NCI-H2081 (cell line): ENCODE measurements around the gene LAMTOR3.
"Not testable (repeated sequence)": the region's sequence is repeated elsewhere in the genome, so short reads cannot be mapped to it uniquely, and the experiment has no call there.

ENCODE experiments used
- DNase-seq, 2 experiments: peaks; one replicate each; lab custom pipeline; 2025; lab: John Stamatoyannopoulos, UW

LAMTOR3 gene

DNA sequence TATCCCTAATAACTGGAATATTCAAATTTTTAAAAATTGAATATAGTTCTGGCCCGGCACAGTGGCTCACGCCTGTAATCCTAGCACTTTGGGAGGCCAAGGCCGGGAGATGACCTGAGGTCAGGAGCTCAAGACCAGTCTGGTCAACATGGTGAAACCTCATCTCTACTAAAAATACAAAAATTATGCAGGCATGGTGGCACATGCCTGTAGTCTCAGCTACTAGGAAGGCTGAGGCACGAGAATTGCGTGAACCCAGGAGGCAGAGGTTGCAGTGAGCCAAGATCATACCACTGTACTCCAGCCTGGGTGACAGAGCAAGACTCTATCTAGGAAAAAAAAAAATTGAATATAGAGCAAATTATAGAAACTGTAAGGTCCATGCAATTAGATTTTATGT is 64.2 kb downstream of the LAMTOR3 start:
- not testable (repeated sequence) for DNase-seq

DNA sequence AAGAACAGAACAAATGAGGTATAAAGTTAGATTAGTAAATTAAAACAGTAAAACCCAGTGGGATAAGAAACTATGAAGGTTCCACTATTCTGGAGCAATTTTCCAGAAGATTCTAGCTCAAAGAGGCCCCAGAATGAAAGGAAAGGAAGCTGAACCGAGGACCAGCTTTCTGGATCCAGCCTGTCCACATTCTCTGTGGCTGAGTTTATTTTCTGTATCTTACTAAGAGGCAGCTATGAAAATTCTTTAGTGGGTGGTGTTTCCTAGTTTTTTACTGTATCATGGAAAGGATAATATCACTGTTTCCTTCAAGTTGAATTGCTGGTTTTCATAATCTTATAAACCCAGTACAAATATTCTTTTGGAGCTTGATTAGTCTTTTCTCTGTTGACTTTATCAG is 65.8 kb downstream of the LAMTOR3 start:
- DNase-seq = no peak
